ENCODE results near the gene AKAP7. TPM values are rescaled to one million over a fixed set of nuclear protein-coding genes. Genes with fewer than 3 reads are reported as not detected.

Gene AKAP7
- total RNA-seq, 1 donor from 2014 or later, result 15.5 TPM

DNA sequence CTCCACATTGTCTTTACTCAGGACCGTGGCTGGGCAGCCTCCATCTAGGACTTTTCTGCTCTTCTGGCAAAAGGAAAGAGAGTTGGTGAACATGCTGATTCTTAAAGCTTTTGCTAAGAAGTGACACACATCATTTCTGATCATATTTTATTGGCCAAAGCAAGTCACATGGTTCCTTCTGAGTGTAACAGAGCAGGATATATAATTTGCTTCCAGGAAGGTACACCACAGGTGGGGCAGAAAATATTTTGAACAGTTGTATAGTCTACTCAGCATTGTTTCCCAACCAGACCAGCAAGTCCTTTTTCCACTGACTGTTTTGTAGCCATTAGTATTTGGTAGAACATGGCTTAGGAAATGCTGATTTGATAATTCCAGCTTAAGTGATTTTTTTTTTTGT, 73.5 kb downstream of the AKAP7 start:
- Mint-ChIP-seq H3K9me3 (no peaks in the 10 kb centered on the region), H3K27me3 (ENCODE audit: insufficient read depth, low read depth) (no peaks in the 10 kb centered on the region), H3K36me3 (no peaks in the 10 kb centered on the region), H3K27ac (no peak overlapping the region), H3K4me1 (no peaks in the 10 kb centered on the region), H3K4me3 (no peak overlapping the region)
- Histone ChIP-seq H3K4me1 (peaks cover 5% of the 10 kb centered on the region), H3K27me3 (no peaks in the 10 kb centered on the region), H4K20me1 (ENCODE audit: low read depth) (no peaks in the 10 kb centered on the region), H3K9ac (no peak overlapping the region), H3K9me3 (ENCODE audit: low read depth) (no peaks in the 10 kb centered on the region), H3K4me3 (no peak overlapping the region), H3K79me2 (ENCODE audit: low read depth) (no peaks in the 10 kb centered on the region), H3K4me2 (no peak overlapping the region), H3F3A (ENCODE audit: low read depth) (no peaks in the 10 kb centered on the region), H3K27ac (no peak overlapping the region), H2AFZ (replicated peaks) (no peak overlapping the region), H3K36me3 (no peaks in the 10 kb centered on the region)
- TF ChIP-seq EZH2 (IDR thresholded peaks at IDR 0.05) (no peak), EZH2phosphoT487 (IDR thresholded peaks at IDR 0.05) (no peak)
- TF ChIP-seq, protein P1, sequence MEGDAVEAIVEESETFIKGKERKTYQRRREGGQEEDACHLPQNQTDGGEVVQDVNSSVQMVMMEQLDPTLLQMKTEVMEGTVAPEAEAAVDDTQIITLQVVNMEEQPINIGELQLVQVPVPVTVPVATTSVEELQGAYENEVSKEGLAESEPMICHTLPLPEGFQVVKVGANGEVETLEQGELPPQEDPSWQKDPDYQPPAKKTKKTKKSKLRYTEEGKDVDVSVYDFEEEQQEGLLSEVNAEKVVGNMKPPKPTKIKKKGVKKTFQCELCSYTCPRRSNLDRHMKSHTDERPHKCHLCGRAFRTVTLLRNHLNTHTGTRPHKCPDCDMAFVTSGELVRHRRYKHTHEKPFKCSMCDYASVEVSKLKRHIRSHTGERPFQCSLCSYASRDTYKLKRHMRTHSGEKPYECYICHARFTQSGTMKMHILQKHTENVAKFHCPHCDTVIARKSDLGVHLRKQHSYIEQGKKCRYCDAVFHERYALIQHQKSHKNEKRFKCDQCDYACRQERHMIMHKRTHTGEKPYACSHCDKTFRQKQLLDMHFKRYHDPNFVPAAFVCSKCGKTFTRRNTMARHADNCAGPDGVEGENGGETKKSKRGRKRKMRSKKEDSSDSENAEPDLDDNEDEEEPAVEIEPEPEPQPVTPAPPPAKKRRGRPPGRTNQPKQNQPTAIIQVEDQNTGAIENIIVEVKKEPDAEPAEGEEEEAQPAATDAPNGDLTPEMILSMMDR (IDR thresholded peaks at IDR 0.05), result no peak
- DNase-seq (ENCODE audit: low spot score), result no peak

DNA sequence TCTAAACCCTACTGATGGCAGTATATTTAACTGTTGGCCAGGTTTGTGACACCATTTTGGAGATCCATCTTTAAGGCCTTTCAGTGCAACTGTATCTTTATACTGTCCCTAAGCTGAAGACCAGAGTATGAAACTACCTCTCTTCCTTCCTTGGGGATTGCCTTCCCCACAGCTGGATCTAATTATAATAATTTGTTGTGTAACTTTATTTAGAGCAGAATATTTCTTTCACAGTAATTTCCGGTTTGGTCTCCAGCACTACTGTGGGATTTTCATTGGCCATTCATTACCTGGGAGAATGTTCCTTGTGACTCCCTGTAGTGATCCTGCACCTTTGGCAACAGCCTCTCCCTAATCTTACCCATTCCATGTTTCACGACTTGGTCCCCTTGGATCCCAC, 75.2 kb downstream of the AKAP7 start:
- DNase-seq (ENCODE audit: low spot score), result no peak
- no peaks in the 10 kb centered on the region for H3K9me3 Mint-ChIP-seq
- no peaks in the 10 kb centered on the region for H3K79me2 ChIP-seq (ENCODE audit: low read depth)
- H3K4me3 ChIP-seq, result no peak overlapping the region
- H4K20me1 ChIP-seq (ENCODE audit: low read depth), result no peaks in the 10 kb centered on the region
- H3K9ac ChIP-seq, result no peak overlapping the region
- no peaks in the 10 kb centered on the region for H3K4me1 Mint-ChIP-seq
- H3K27ac Mint-ChIP-seq, result no peak overlapping the region
- no peaks in the 10 kb centered on the region for H3K36me3 ChIP-seq
- H2AFZ ChIP-seq (replicated peaks), result no peak overlapping the region
- no peaks in the 10 kb centered on the region for H3K9me3 ChIP-seq (ENCODE audit: low read depth)
- TF ChIP-seq EZH2 (IDR thresholded peaks at IDR 0.05) (no peak), EZH2phosphoT487 (IDR thresholded peaks at IDR 0.05) (no peak)
- TF ChIP-seq, protein P1 (IDR thresholded peaks at IDR 0.05), result no peak
- H3K27ac ChIP-seq, result no peak overlapping the region
- H3K4me3 Mint-ChIP-seq, result no peak overlapping the region
- H3F3A ChIP-seq (ENCODE audit: low read depth), result no peaks in the 10 kb centered on the region
- no peaks in the 10 kb centered on the region for H3K36me3 Mint-ChIP-seq
- no peak overlapping the region for H3K4me2 ChIP-seq
- peaks cover 5% of the 10 kb centered on the region for H3K4me1 ChIP-seq
- no peaks in the 10 kb centered on the region for H3K27me3 ChIP-seq
- H3K27me3 Mint-ChIP-seq (ENCODE audit: insufficient read depth, low read depth), result no peaks in the 10 kb centered on the region

DNA sequence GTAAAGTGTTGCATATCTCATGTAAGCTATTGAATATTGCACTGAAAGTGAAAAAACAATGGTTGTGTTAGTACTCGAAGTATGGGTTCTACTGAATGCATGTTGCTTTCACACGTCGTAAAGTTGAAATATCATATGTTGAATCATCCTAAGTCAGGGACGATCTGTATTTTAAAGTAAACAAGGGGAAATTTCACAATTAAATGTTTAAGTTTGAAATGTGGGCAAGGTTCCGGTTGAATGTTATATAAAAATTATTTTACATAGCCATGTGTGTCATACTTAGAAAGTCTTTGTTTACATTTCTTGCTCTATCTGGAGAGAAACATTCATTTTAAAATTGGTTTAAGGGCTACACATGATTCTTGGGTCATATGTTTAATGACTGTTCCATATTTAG, 76.8 kb downstream of the AKAP7 start:
- DNase-seq (ENCODE audit: low spot score), result no peak

More for the DNA sequence above, 76.8 kb downstream of the AKAP7 start:
- no peak overlapping the region for H3K9ac ChIP-seq
- Mint-ChIP-seq H3K27me3 (ENCODE audit: insufficient read depth, low read depth) (no peaks in the 10 kb centered on the region), H3K27ac (no peak overlapping the region), H3K4me1 (no peaks in the 10 kb centered on the region), H3K4me3 (no peak overlapping the region), H3K9me3 (no peaks in the 10 kb centered on the region), H3K36me3 (no peaks in the 10 kb centered on the region)
- no peak overlapping the region for H3K4me2 ChIP-seq
- peaks cover 5% of the 10 kb centered on the region for H3K4me1 ChIP-seq
- H3K4me3 ChIP-seq, result no peak overlapping the region
- H3K36me3 ChIP-seq, result no peaks in the 10 kb centered on the region
- no peaks in the 10 kb centered on the region for H3K27me3 ChIP-seq
- TF ChIP-seq, protein P1 (IDR thresholded peaks at IDR 0.05), result no peak
- H3K9me3 ChIP-seq (ENCODE audit: low read depth), result no peaks in the 10 kb centered on the region
- H3K27ac ChIP-seq, result no peak overlapping the region
- H3K79me2 ChIP-seq (ENCODE audit: low read depth), result no peaks in the 10 kb centered on the region
- no peak overlapping the region for H2AFZ ChIP-seq (replicated peaks)
- H4K20me1 ChIP-seq (ENCODE audit: low read depth), result no peaks in the 10 kb centered on the region
- no peaks in the 10 kb centered on the region for H3F3A ChIP-seq (ENCODE audit: low read depth)
